Measurements from ENCODE around the gene POLA1.

GRCh38 chrX:24775891-24776290 lies 82.2 kb downstream of the POLA1 start:
- TF ChIP-seq RAD21 (conservative IDR thresholded peaks at IDR 0.05): no peak
- TF ChIP-seq CTCF (IDR thresholded peaks at IDR 0.05; ENCODE audit: poor library complexity, severe bottlenecking): no peak
